HG03520 (cell line): ENCODE results near the gene CHMP4B.

Experiments
- ATAC-seq: cut with Tn5 transposase; IDR thresholded peaks from one replicate; pipeline ENCODE4 v1.9.1; 2021; ENCODE audit warnings: mild to moderate bottlenecking, moderate library complexity; ENCODE audit not compliant: unreplicated experiment

Gene CHMP4B

GRCh38 chr20:33859751-33860150, 48.6 kb downstream of the CHMP4B start:
- ATAC-seq: no peak

GRCh38 chr20:33861458-33861857, 50.3 kb downstream of the CHMP4B start:
- no peak for ATAC-seq

GRCh38 chr20:33862709-33863403, 51.7 kb downstream of the CHMP4B start:
- no peak for ATAC-seq

- no peak for ATAC-seq
These were observed 52.5 kb downstream of the CHMP4B start for GRCh38 chr20:33863440-33864323.

- ATAC-seq: no peak
These were observed 53.3 kb downstream of the CHMP4B start for GRCh38 chr20:33864324-33864963.

- no peak for ATAC-seq
These were observed 54.7 kb downstream of the CHMP4B start for GRCh38 chr20:33865761-33866370.

GRCh38 chr20:33866398-33867100, 55.4 kb downstream of the CHMP4B start:
- ATAC-seq: no peak

- ATAC-seq: no peak
These were observed 56.9 kb downstream of the CHMP4B start for GRCh38 chr20:33868042-33868441.

GRCh38 chr20:33868595-33868994, 57.4 kb downstream of the CHMP4B start:
- ATAC-seq: no peak

- ATAC-seq: no peak
These were observed 58.1 kb downstream of the CHMP4B start for GRCh38 chr20:33869283-33869682.

GRCh38 chr20:33871362-33871761, 60.2 kb downstream of the CHMP4B start:
- no peak for ATAC-seq

GRCh38 chr20:33874129-33874528, 63.0 kb downstream of the CHMP4B start:
- no peak for ATAC-seq

GRCh38 chr20:33875055-33875454, 63.9 kb downstream of the CHMP4B start:
- no peak for ATAC-seq

GRCh38 chr20:33875534-33876026, 64.4 kb downstream of the CHMP4B start:
- no peak for ATAC-seq

GRCh38 chr20:33878583-33878982, 67.4 kb downstream of the CHMP4B start:
- ATAC-seq: no peak

- no peak for ATAC-seq
These were observed 69.2 kb downstream of the CHMP4B start for GRCh38 chr20:33880396-33880795.

- ATAC-seq: no peak
These were observed 70.8 kb downstream of the CHMP4B start for GRCh38 chr20:33881989-33882388.

GRCh38 chr20:33882481-33882880, 71.3 kb downstream of the CHMP4B start:
- no peak for ATAC-seq

- ATAC-seq: peak; percentile 64
These were observed 72.0 kb downstream of the CHMP4B start for GRCh38 chr20:33883164-33883563.

GRCh38 chr20:33884633-33885032, 73.5 kb downstream of the CHMP4B start:
- no peak for ATAC-seq
